HEK293T (cell line): Measurements from ENCODE around the gene PPP1R12C.
"Not testable (repeated sequence)": the region's sequence is repeated elsewhere in the genome, so short reads cannot be mapped to it uniquely, and the experiment has no call there.

Experiments used
- FOXK2 ChIP-seq: fragments of 450-650 bp; IDR thresholded peaks from 2 replicates; pipeline ENCODE4 v1.6.1; 2016; ENCODE audit warnings: mild to moderate bottlenecking
- SP1 ChIP-seq: fragments of 450-650 bp; IDR thresholded peaks from 2 replicates; pipeline ENCODE4 v1.6.1; 2017
- TARDBP ChIP-seq: fragments of 450-650 bp; IDR thresholded peaks from 2 replicates; pipeline ENCODE4 v1.6.1; 2016

DNA sequence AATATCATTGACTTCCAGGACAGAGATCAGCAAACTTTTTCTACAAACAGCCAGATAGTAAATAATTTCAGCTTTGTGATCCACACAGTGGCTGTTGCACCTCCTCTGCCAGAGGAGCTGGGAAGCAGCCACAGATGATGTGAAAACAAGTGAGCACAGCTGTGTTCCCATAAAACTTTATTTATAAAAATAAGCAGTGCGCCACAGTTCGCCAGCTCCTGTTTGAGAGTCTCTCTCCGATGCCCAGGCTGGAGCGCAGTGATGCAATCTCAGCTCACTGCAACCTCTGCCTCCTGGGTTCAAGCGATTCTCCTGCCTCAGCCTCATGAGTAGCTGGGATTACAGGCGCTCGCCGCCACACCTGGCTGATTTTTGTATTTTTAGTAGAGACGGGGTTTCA is 51.9 kb downstream of the PPP1R12C start:
- not testable (repeated sequence) for TF ChIP-seq SP1, FOXK2, TARDBP
